ENCODE results near the gene UGT1A6.
"Not testable (repeated sequence)": the region's sequence is repeated elsewhere in the genome, so short reads cannot be mapped to it uniquely, and the experiment has no call there.

UGT1A6 gene

DNA sequence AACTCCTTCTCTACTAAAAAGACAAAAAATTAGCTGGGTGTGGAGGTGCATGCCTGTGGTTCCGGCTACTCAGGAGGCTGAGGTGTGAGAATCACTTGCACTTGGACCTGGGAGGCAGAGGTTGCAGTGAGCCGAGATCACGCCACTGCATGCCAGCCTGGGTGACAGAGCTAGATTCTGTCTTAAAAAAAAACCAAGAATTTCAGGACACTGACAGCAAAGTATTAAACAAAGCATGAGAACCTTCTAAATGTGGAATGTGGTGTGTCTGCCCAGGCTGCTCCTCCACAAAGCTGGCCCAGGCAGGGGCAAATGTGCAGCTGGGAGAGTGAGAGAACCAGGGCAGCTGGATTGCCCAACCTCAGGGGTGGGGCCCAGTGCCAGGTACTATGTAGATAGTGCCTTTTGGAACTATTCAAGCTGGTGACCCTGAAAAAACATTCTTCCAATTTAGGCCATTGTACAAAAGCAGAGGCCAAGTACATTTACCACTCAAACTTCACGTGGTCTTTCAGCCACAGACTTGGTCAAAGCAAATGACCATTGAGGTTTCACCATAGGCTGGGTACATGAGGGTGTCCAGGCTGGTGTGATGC lies 13.3 kb downstream of the UGT1A6 start:
- Histone ChIP-seq H3K27ac (ENCODE audit: low read length) (no peak overlapping the region), H3K9ac (ENCODE audit: low read depth, low read length) (no peak overlapping the region), H3K27me3 (ENCODE audit: insufficient read depth, low read length) (no peaks in the 10 kb centered on the region), H3K36me3 (ENCODE audit: insufficient read depth, low read depth, low read length) (no peaks in the 10 kb centered on the region), H3K4me1 (ENCODE audit: insufficient read depth, low read length) (no peaks in the 10 kb centered on the region), H3K9me3 (ENCODE audit: insufficient read depth, low read depth, low read length) (no peaks in the 10 kb centered on the region), H3K4me3 (ENCODE audit: low read length) (no peak overlapping the region)

DNA sequence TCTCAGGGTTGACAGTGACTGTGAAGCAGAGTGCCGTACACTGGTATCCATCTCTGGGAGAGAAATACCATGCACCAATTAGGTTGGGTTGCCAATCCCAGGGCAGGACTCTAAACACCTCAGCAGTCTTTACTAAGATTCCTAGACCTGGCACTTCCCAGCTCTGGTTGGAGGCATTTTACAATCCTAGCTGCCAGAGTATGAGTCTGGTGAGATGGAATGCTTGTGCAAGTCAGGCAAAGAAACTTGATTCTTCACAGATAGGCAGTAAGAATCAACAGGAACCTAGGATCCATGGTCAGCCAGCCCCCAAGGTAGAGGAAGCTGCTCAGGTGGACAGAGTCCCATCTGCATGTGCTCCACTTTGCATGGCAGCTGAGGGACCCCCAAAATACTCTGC lies 14.0 kb downstream of the UGT1A6 start:
- Histone ChIP-seq H3K4me1 (ENCODE audit: insufficient read depth, low read length) (no peaks in the 10 kb centered on the region), H3K27me3 (ENCODE audit: insufficient read depth, low read length) (no peaks in the 10 kb centered on the region), H3K27ac (ENCODE audit: low read length) (no peak overlapping the region), H3K9me3 (ENCODE audit: insufficient read depth, low read depth, low read length) (no peaks in the 10 kb centered on the region), H3K36me3 (ENCODE audit: insufficient read depth, low read depth, low read length) (no peaks in the 10 kb centered on the region), H3K9ac (ENCODE audit: low read depth, low read length) (no peak overlapping the region), H3K4me3 (ENCODE audit: low read length) (no peak overlapping the region)

DNA sequence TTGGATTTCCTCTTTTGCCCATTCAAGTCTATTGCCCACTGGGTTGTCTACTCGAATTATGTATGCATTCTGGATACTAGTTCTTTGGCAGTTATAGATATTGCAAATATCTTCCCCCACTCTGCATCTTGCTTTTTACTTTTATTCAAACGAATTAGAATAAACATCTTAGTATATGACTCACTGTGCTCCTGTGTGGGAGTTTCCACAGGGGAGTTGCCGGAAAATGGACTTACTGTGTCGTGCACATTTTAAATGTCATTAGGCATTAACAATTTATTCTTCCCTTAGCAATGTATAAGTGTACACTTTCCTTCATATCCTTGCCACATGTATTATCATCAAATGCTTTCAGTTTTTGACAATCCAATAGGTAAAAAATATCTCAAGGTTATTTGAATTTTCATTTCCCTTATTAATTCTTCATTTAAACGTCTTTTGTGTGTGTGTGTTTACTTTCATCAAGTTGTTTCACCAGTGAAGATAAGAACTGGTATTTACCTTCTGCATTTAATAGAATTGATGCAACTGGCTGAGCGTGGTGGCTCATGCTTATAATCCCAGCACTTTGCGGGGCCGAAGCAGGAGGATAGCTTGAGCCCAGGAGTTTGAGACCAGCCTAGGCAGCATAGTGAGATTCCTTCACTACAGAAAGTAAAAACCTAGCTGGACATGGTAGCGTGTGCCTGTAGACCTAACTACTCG lies 15.4 kb downstream of the UGT1A6 start:
- no peaks in the 10 kb centered on the region for H3K36me3 ChIP-seq (ENCODE audit: insufficient read depth, low read depth, low read length)
- H3K27ac ChIP-seq (ENCODE audit: low read length) = no peak overlapping the region
- H3K27me3 ChIP-seq (ENCODE audit: insufficient read depth, low read length) = no peaks in the 10 kb centered on the region
- no peak overlapping the region for H3K9ac ChIP-seq (ENCODE audit: low read depth, low read length)
- no peaks in the 10 kb centered on the region for H3K9me3 ChIP-seq (ENCODE audit: insufficient read depth, low read depth, low read length)
- no peaks in the 10 kb centered on the region for H3K4me1 ChIP-seq (ENCODE audit: insufficient read depth, low read length)
- no peak overlapping the region for H3K4me3 ChIP-seq (ENCODE audit: low read length)

DNA sequence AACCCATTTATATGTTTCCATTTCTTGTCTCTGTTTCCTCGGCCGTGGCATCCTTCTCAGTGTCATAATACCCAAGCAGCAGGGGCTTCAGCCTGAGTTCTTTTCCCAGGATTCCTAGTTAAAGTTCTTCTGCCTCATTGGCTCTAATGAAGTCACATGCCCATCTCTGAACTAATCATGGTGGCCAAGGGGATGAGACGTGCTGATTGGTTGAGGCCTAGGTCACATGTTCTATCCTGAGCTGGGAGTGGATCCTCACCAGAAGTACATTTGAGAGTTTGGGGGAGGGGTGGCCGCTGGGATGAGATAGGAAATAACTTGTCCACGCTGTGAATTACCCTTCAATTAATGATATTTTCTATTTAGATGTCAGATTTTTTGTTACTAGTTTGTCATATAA lies 16.3 kb downstream of the UGT1A6 start:
- no peaks in the 10 kb centered on the region for H3K9me3 ChIP-seq (ENCODE audit: insufficient read depth, low read depth, low read length)
- H3K9ac ChIP-seq (ENCODE audit: low read depth, low read length) = no peak overlapping the region
- H3K4me3 ChIP-seq (ENCODE audit: low read length) = no peak overlapping the region
- no peak overlapping the region for H3K27ac ChIP-seq (ENCODE audit: low read length)
- no peaks in the 10 kb centered on the region for H3K36me3 ChIP-seq (ENCODE audit: insufficient read depth, low read depth, low read length)
- H3K27me3 ChIP-seq (ENCODE audit: insufficient read depth, low read length) = no peaks in the 10 kb centered on the region
- H3K4me1 ChIP-seq (ENCODE audit: insufficient read depth, low read length) = no peaks in the 10 kb centered on the region

DNA sequence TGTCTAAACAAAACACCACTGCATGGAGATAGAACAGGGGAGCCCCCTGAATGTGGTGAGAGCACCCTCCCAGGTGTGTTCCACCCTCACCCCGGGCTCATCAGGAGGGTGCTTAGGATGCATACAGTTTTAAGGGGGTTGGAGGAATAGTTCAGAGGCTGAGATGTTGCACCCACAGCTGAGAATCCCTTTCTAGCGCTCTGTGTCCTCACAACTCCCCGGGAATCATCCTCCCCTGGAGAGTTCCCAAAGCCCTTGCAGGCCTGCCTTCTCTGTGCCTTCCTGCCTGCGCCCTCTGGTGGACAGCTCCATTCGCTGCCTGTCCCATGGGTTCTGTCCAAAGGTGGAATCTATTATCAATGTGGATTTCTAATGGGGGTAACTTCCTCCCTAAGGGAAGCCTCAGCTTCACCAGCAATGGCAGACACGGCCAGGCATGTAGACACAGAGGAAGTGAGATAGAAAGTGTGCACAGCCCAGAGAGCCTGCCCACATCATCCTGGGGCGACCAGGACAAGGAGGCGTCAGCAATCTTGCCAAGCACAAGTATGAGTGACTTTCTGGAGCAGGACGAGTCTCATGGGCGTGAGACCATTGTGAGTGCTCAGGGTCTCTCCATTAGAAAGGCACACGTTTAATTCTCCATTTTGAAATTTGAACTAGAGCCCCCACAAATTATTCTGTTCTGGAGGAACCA lies 18.8 kb downstream of the UGT1A6 start:
- H3K27me3 ChIP-seq (ENCODE audit: insufficient read depth, low read length) = no peaks in the 10 kb centered on the region
- no peaks in the 10 kb centered on the region for H3K9me3 ChIP-seq (ENCODE audit: insufficient read depth, low read depth, low read length)
- no peak overlapping the region for H3K4me3 ChIP-seq (ENCODE audit: low read length)
- H3K9ac ChIP-seq (ENCODE audit: low read depth, low read length) = no peak overlapping the region
- no peak overlapping the region for H3K27ac ChIP-seq (ENCODE audit: low read length)
- no peaks in the 10 kb centered on the region for H3K4me1 ChIP-seq (ENCODE audit: insufficient read depth, low read length)
- H3K36me3 ChIP-seq (ENCODE audit: insufficient read depth, low read depth, low read length) = no peaks in the 10 kb centered on the region

DNA sequence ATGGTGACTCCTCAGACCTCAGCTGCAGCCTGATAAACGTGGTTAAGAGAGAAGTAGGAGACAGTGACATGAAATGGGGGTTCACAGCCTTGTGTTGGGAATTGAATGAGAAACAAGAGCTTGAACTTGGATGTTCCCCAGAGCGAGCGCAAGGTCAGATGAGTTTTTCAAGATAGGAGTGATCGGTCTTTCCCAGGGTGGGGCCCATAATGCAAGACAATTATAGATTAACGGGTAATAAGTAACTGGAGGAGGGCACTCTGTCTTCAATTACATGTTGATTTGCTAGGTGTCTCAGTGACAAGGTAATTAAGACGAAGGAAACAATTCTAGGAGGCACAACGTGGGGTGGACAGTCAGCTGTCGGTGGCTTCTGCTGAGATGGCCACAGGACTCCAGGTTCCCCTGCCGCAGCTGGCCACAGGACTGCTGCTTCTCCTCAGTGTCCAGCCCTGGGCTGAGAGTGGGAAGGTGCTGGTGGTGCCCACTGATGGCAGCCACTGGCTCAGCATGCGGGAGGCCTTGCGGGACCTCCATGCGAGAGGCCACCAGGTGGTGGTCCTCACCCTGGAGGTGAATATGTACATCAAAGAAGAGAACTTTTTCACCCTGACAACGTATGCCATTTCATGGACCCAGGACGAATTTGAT lies 20.0 kb downstream of the UGT1A6 start, which contains the start of gene UGT1A5:
Gene UGT1A5, plus strand, starts transcription at position 297 of the 651 bp plus-strand sequence. Its CDS starts 85 bp downstream, at position 382.
- no peaks in the 10 kb centered on the region for H3K27me3 ChIP-seq (ENCODE audit: insufficient read depth, low read length)
- H3K9me3 ChIP-seq (ENCODE audit: insufficient read depth, low read depth, low read length) = no peaks in the 10 kb centered on the region
- H3K27ac ChIP-seq (ENCODE audit: low read length) = no peak within 1 kb of the TSS
- H3K9ac ChIP-seq (ENCODE audit: low read depth, low read length) = no peak within 1 kb of the TSS
- H3K4me1 ChIP-seq (ENCODE audit: insufficient read depth, low read length) = no peaks in the 10 kb centered on the region
- H3K4me3 ChIP-seq (ENCODE audit: low read length) = no peak within 1 kb of the TSS
- H3K36me3 ChIP-seq (ENCODE audit: insufficient read depth, low read depth, low read length) = no peaks in the 10 kb centered on the region

DNA sequence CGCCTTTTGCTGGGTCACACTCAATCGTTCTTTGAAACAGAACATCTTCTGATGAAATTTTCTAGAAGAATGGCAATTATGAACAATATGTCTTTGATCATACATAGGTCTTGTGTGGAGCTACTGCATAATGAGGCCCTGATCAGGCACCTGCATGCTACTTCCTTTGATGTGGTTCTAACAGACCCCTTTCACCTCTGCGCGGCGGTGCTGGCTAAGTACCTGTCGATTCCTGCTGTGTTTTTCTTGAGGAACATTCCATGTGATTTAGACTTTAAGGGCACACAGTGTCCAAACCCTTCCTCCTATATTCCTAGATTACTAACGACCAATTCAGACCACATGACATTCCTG lies 20.5 kb downstream of the UGT1A6 start:
- Histone ChIP-seq H3K27ac (ENCODE audit: low read length) (no peak overlapping the region), H3K9me3 (ENCODE audit: insufficient read depth, low read depth, low read length) (no peaks in the 10 kb centered on the region), H3K36me3 (ENCODE audit: insufficient read depth, low read depth, low read length) (no peaks in the 10 kb centered on the region), H3K27me3 (ENCODE audit: insufficient read depth, low read length) (no peaks in the 10 kb centered on the region), H3K4me1 (ENCODE audit: insufficient read depth, low read length) (no peaks in the 10 kb centered on the region), H3K4me3 (ENCODE audit: low read length) (no peak overlapping the region), H3K9ac (ENCODE audit: low read depth, low read length) (no peak overlapping the region)

DNA sequence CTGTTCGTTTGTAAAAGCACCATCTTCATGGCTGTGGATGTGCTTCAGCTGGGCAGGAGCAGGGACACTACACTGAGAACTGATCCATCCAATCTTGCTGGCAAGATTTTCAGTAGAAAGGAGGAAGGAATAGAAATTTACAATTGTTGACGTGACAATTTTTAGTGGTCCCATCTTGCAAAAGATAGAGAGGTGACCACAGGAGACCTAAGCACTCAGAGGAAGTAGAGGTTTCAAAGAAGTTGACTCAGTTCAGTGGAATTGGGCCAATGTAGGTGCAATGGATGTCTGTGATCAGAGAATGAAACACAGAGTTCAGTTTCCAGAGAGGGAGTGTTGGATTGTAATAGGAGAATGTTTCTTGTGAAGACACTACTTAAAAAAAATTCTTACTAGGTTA lies 21.4 kb downstream of the UGT1A6 start:
- no peaks in the 10 kb centered on the region for H3K9me3 ChIP-seq (ENCODE audit: insufficient read depth, low read depth, low read length)
- no peaks in the 10 kb centered on the region for H3K4me1 ChIP-seq (ENCODE audit: insufficient read depth, low read length)
- H3K36me3 ChIP-seq (ENCODE audit: insufficient read depth, low read depth, low read length) = no peaks in the 10 kb centered on the region
- H3K9ac ChIP-seq (ENCODE audit: low read depth, low read length) = no peak overlapping the region
- no peak overlapping the region for H3K4me3 ChIP-seq (ENCODE audit: low read length)
- no peaks in the 10 kb centered on the region for H3K27me3 ChIP-seq (ENCODE audit: insufficient read depth, low read length)
- H3K27ac ChIP-seq (ENCODE audit: low read length) = no peak overlapping the region

DNA sequence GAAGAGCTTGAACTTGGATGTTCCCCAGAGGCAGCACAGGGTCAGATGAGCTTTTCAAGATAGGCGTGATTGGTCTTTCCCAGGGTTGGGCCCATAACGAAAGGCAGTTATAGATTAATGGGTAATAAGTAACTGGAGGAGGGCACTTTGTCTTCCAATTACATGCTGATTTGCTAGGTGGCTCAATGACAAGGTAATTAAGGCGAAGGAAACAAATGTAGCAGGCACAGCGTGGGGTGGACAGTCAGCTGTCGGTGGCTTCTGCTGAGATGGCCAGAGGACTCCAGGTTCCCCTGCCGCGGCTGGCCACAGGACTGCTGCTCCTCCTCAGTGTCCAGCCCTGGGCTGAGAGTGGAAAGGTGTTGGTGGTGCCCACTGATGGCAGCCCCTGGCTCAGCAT lies 25.9 kb downstream of the UGT1A6 start, which contains the start of gene UGT1A4:
Gene UGT1A4, plus strand, starts transcription at position 185 of the 400 bp plus-strand sequence. Its CDS starts 85 bp downstream, at position 270.
- no peak within 1 kb of the TSS for H3K4me3 ChIP-seq (ENCODE audit: low read length)
- no peaks in the 10 kb centered on the region for H3K4me1 ChIP-seq (ENCODE audit: insufficient read depth, low read length)
- H3K27ac ChIP-seq (ENCODE audit: low read length) = no peak within 1 kb of the TSS
- H3K36me3 ChIP-seq (ENCODE audit: insufficient read depth, low read depth, low read length) = no peaks in the 10 kb centered on the region
- H3K9ac ChIP-seq (ENCODE audit: low read depth, low read length) = no peak within 1 kb of the TSS
- H3K9me3 ChIP-seq (ENCODE audit: insufficient read depth, low read depth, low read length) = no peaks in the 10 kb centered on the region
- no peaks in the 10 kb centered on the region for H3K27me3 ChIP-seq (ENCODE audit: insufficient read depth, low read length)

DNA sequence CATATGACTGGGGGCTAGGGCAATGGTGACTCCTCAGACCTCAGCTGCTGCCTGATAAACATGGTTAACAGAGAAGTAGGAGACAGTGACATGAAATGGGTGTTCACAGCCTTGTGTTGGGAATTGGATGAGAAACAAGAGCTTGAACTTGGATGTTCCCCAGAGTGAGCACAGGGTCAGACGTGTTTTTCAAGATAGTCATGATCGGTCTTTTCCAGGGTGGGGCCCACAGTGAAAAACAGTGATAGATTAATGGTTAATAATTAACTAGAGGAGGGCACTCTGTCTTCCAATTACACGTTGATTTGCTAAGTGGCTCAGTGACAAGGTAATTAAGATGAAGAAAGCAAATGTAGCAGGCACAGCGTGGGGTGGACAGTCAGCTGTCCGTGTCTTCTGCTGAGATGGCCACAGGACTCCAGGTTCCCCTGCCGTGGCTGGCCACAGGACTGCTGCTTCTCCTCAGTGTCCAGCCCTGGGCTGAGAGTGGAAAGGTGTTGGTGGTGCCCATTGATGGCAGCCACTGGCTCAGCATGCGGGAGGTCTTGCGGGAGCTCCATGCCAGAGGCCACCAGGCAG lies 36.1 kb downstream of the UGT1A6 start, which contains the start of gene UGT1A3:
Gene UGT1A3, plus strand, starts transcription at position 320 of the 579 bp plus-strand sequence. Its CDS starts 85 bp downstream, at position 405.
- H3K27me3 ChIP-seq (ENCODE audit: insufficient read depth, low read length) = no peaks in the 10 kb centered on the region
- no peak within 1 kb of the TSS for H3K4me3 ChIP-seq (ENCODE audit: low read length)
- no peaks in the 10 kb centered on the region for H3K36me3 ChIP-seq (ENCODE audit: insufficient read depth, low read depth, low read length)
- no peak within 1 kb of the TSS for H3K9ac ChIP-seq (ENCODE audit: low read depth, low read length)
- H3K9me3 ChIP-seq (ENCODE audit: insufficient read depth, low read depth, low read length) = peaks cover 15% of the 10 kb centered on the region
- no peak within 1 kb of the TSS for H3K27ac ChIP-seq (ENCODE audit: low read length)
- no peaks in the 10 kb centered on the region for H3K4me1 ChIP-seq (ENCODE audit: insufficient read depth, low read length)

DNA sequence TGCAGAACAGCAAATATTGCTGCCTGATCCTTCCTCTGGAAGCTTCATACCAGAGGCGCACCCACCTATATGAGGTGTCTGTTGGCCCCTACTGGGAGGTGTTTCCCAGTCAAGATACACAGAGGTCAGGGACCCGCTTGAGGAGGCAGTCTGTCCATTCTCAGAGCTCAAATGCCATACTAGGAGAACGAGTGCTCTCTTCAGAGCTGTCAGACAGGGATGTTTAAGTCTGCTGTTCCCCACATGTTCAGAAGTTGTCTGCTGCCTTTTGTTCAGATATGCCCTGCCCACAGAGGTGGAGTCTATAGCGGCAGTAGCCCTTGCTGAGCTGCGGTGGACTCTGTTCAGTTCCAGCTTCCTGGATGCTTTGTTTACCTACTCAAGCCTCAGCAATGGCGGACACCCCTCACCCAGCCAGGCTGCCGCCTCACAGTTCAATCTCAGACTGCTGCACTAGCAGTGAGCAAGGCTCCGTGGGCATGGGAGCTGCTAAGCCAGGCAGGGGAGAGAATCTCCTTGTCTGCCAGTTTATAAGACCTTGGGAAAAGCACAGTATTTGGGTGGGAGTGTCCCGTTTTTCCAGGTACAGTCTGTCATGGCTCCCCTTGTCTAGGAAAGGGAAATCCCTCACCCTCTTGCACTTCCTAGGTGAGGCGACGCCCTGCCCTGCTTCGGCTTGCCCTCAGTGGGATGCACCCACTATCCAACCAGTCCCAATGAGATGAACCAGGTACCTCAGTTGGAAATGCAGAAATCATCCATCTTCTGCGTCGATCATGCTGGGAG lies 44.4 kb downstream of the UGT1A6 start:
- not testable (repeated sequence) for H3K4me3 ChIP-seq (ENCODE audit: low read length); H3K27ac ChIP-seq (ENCODE audit: low read length); H3K4me1 ChIP-seq (ENCODE audit: insufficient read depth, low read length); H3K9ac ChIP-seq (ENCODE audit: low read depth, low read length); H3K27me3 ChIP-seq (ENCODE audit: insufficient read depth, low read length); H3K9me3 ChIP-seq (ENCODE audit: insufficient read depth, low read depth, low read length); H3K36me3 ChIP-seq (ENCODE audit: insufficient read depth, low read depth, low read length)
